Suprapubic skin (tissue), 4 donors: ENCODE data around the gene KLHL17. TPM values are rescaled to one million over a fixed set of nuclear protein-coding genes. Genes with fewer than 3 reads are reported as not detected.

Source experiments
- DNase-seq, 2 donors: peaks; one replicate each; pipeline ENCODE4 v3.0.0-alpha.2; 2019; ENCODE audit warnings: low spot score in 2 of 2
- H3K27ac ChIP-seq: fragments of 200-600 bp; sonication (generic); one replicate; pipeline ENCODE4 v1.5.1; 2019
- H3K27me3 ChIP-seq: fragments of 200-600 bp; sonication (generic); one replicate; pipeline ENCODE4 v1.5.1; 2019
- H3K36me3 ChIP-seq: fragments of 200-600 bp; sonication (generic); one replicate; pipeline ENCODE4 v1.5.1; 2019
- H3K4me1 ChIP-seq: fragments of 200-600 bp; sonication (generic); one replicate; pipeline ENCODE4 v1.5.1; 2019
- H3K4me3 ChIP-seq: fragments of 200-600 bp; sonication (generic); one replicate; pipeline ENCODE4 v1.5.1; 2019; ENCODE audit warnings: mild to moderate bottlenecking
- H3K9me3 ChIP-seq: fragments of 200-600 bp; sonication (generic); one replicate; pipeline ENCODE4 v1.5.1; 2019
- EP300 ChIP-seq: sonication (generic); formaldehyde crosslinking; IDR thresholded peaks from one replicate; pipeline ENCODE4 v1.6.1; 2017; ENCODE audit warnings: antibody characterized with exemption
- POLR2A ChIP-seq, 2 donors: fragments of 450-650 bp; IDR thresholded peaks; one replicate each; pipeline ENCODE4 v1.6.1; 2017; ENCODE audit warnings: antibody characterized with exemption in 2 of 2, mild to moderate bottlenecking in 2 of 2, moderate library complexity in 2 of 2
- POLR2AphosphoS5 ChIP-seq, 3 donors: sonication (generic); formaldehyde crosslinking; IDR thresholded peaks; one replicate each; pipeline ENCODE4 v1.6.1; 2017; ENCODE audit warnings: antibody characterized with exemption in 3 of 3
- WGBS: methylation state at CpG from one replicate; pipeline ENCODE4 v1.1.5; 2018; 5-methylcytosine and 5-hydroxymethylcytosine counted together
- total RNA-seq, 4 donors: library from RNA; depleted of rRNA; stranded (reverse); fragments of >200 nt; gene quantifications; one replicate each; pipeline ENCODE4 v1.1.0, GENCODE V29; 2016
- TF ChIP-seq, protein P1 (sequence below), 2 donors: fragments of 200-600 bp in 1 of 2; fragments of 450-650 bp in 1 of 2; sonication (generic) in 1 of 2; IDR thresholded peaks; one replicate each; pipeline ENCODE4 v1.5.1; 2016 to 2019; ENCODE audit warnings: antibody characterized with exemption in 2 of 2, mild to moderate bottlenecking in 1 of 2, moderate library complexity in 1 of 2

KLHL17 gene
- total RNA-seq, 4 donors from 2014 or later: 9.7 to 38.3 (median 17.0) TPM

DNA sequence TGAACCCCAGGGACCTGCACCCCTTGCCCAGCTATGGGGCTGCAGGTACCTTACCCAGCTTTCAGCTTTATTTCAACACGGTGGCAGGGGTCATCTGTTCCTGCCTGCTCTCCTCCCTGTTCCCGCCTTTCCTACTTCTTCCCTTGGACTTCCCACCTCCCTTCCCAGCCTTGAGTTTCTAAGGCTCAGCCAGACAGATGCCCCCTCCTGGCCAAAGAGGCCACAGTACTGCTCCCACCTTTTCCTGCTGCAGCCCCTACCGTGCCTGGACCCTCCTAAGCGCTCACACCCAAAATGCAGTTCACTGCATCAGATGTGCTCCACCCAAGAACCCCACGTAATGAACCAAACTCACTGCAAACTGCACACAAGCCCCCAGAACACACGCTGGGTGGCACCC, 9.0 kb upstream of the KLHL17 start:
- Histone ChIP-seq H3K4me1 (no peaks in the 10 kb centered on the region), H3K27ac (no peak overlapping the region), H3K36me3 (peaks cover 99% of the 10 kb centered on the region), H3K4me3 (no peak overlapping the region), H3K27me3 (no peaks in the 10 kb centered on the region), H3K9me3 (no peaks in the 10 kb centered on the region)
- DNase-seq: no peak
- TF ChIP-seq, protein P1, sequence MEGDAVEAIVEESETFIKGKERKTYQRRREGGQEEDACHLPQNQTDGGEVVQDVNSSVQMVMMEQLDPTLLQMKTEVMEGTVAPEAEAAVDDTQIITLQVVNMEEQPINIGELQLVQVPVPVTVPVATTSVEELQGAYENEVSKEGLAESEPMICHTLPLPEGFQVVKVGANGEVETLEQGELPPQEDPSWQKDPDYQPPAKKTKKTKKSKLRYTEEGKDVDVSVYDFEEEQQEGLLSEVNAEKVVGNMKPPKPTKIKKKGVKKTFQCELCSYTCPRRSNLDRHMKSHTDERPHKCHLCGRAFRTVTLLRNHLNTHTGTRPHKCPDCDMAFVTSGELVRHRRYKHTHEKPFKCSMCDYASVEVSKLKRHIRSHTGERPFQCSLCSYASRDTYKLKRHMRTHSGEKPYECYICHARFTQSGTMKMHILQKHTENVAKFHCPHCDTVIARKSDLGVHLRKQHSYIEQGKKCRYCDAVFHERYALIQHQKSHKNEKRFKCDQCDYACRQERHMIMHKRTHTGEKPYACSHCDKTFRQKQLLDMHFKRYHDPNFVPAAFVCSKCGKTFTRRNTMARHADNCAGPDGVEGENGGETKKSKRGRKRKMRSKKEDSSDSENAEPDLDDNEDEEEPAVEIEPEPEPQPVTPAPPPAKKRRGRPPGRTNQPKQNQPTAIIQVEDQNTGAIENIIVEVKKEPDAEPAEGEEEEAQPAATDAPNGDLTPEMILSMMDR (IDR thresholded peaks at IDR 0.05): peak in 1 of 2 donors; percentile 10
- TF ChIP-seq POLR2AphosphoS5 (IDR thresholded peaks at IDR 0.05): no peak
- no peak for TF ChIP-seq EP300
- WGBS: 83% methylated on average over 6 of the region's 6 CpGs

DNA sequence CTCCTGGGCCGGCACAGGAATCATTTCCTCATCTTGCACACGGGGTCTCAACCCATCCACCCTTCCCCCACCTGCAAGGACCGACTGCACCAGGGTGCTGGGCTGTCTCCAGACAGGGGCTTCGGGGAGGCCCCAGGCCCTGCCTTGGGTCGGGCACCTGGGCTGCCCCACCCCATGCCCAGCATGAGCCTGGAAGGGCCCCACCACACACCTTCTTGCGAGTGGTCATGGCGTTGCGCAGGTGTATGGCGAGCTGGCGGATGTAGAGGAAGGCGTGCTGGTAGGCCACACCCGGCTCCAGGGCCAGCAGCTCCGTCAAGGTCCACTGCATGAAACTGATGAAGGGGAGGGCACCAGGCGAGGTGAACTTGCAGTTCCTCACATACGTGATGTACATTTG, 8.2 kb upstream of the KLHL17 start:
- no peak for DNase-seq
- Histone ChIP-seq H3K27me3 (no peaks in the 10 kb centered on the region), H3K9me3 (no peaks in the 10 kb centered on the region), H3K4me1 (peaks cover 7% of the 10 kb centered on the region), H3K36me3 (peaks cover 99% of the 10 kb centered on the region), H3K27ac (no peak overlapping the region), H3K4me3 (no peak overlapping the region)
- WGBS: 91% methylated on average over 10 of the region's 15 CpGs
- no peak for TF ChIP-seq POLR2A (IDR thresholded peaks at IDR 0.05)

DNA sequence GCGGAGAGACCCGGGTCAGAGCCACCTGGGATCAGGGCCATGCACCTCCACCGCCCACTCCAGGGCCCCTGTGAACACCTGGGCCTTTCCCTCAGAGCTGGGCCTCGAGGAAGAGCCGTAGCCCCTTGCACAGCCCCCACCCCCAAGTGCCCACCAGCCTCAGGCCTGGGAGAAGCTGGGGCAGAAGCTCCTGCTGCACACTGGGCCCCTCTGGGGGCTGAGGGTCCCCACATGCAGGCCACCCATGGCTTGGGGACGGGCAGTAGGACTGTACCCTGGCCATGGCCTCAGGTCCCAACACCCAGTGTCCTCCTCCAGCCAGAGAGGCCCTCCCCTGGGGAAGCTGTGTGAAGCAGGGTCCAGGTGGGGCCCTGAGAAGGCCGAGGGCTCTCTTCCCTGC, 7.8 kb upstream of the KLHL17 start:
- H3K36me3 ChIP-seq: peaks cover 95% of the 10 kb centered on the region
- no peak for TF ChIP-seq POLR2AphosphoS5 (IDR thresholded peaks at IDR 0.05)
- TF ChIP-seq, protein P1 (IDR thresholded peaks at IDR 0.05): no peak
- TF ChIP-seq POLR2A (IDR thresholded peaks at IDR 0.05): no peak
- TF ChIP-seq EP300: no peak
- 97% methylated on average over 5 of the region's 7 CpGs for WGBS
- peaks cover 11% of the 10 kb centered on the region for H3K4me1 ChIP-seq
- H3K27ac ChIP-seq: no peak overlapping the region
- no peak for DNase-seq
- H3K9me3 ChIP-seq: no peaks in the 10 kb centered on the region
- H3K4me3 ChIP-seq: no peak overlapping the region
- no peaks in the 10 kb centered on the region for H3K27me3 ChIP-seq

DNA sequence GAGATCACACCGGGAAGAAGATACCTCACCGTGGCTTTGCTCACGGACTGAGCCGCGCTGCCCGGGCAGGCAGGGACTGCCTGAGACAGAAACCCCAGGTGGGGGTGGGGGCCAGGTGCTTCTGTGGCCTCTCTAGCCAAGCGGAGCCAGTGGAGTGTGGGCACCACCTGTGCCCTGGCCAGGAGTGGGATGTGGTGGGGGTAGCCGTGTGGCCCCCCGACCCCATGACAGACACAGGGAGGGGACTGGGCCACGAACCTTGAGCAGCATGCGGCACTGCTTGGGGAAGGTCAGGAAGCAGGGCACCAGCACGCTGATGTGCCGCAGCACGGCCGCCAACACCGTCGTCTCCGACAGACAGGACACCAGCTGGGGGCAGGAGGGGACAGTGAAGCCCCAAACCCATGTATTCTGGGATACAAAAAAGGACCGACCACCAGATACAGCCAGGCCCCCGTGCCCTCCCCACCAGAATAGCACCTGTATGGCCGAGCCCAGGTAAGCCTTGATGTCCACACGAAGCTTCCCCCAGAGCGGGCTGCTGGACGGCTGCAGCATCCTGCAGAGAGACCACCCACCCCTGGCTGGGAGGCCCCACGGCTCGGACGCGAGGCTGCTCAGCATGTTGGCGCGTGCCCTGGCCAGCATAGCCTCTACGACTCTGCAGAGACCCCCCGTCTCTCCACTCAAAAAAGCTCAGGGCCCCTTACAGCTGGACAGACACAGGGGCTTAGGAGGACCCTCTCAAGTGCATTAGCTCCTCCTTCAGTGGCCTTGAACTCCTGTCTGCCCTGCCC, 6.7 kb upstream of the KLHL17 start:
- 94% methylated on average over 6 of the region's 32 CpGs for WGBS
- H3K27me3 ChIP-seq: no peaks in the 10 kb centered on the region
- H3K9me3 ChIP-seq: no peaks in the 10 kb centered on the region
- TF ChIP-seq, protein P1 (IDR thresholded peaks at IDR 0.05): no peak
- TF ChIP-seq POLR2AphosphoS5 (IDR thresholded peaks at IDR 0.05): no peak
- TF ChIP-seq POLR2A (IDR thresholded peaks at IDR 0.05): no peak
- no peak for TF ChIP-seq EP300
- H3K36me3 ChIP-seq: peaks cover 84% of the 10 kb centered on the region
- no peak overlapping the region for H3K27ac ChIP-seq
- DNase-seq: no peak
- H3K4me1 ChIP-seq: peaks cover 21% of the 10 kb centered on the region
- no peak overlapping the region for H3K4me3 ChIP-seq

DNA sequence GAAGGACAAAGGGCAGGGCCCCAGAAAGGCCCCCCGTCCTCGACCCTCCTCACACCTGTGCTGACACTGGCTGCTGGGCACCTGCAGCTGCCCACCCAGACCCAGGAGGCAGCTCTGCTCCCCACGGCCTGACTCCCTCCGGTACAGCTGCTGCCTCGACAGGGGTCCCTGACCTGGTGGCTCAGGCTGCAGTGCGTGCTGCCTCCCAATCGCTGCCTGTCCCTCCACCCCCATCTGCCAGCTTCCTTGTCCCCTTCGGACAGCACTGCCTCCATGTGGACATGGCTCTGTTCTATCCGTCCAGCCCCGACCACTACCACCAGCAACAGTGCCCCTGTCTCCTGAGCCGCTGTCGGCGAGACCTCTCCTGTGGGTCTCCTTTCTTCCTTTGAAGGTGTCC, 5.5 kb upstream of the KLHL17 start:
- no peak overlapping the region for H3K4me3 ChIP-seq
- H3K27ac ChIP-seq: no peak overlapping the region
- H3K27me3 ChIP-seq: no peaks in the 10 kb centered on the region
- H3K4me1 ChIP-seq: peaks cover 28% of the 10 kb centered on the region
- no peaks in the 10 kb centered on the region for H3K9me3 ChIP-seq
- 90% methylated on average over 13 of the region's 13 CpGs for WGBS
- TF ChIP-seq, protein P1 (IDR thresholded peaks at IDR 0.05): no peak
- TF ChIP-seq POLR2AphosphoS5 (IDR thresholded peaks at IDR 0.05): no peak
- no peak for TF ChIP-seq EP300
- TF ChIP-seq POLR2A (IDR thresholded peaks at IDR 0.05): no peak
- peaks cover 72% of the 10 kb centered on the region for H3K36me3 ChIP-seq
- DNase-seq: no peak
